NB4 (cell line): Measurements from ENCODE around the gene PCNX2.
A peak's percentile ranks its signal among the peaks of the same experiment; 100 is the strongest.
"Not testable (repeated sequence)": the region's sequence is repeated elsewhere in the genome, so short reads cannot be mapped to it uniquely, and the experiment has no call there.

Source experiments
- DNase-seq: peaks from one replicate; pipeline ENCODE4 v3.0.0; 2010; ENCODE audit warnings: low read depth
- H3K4me3 ChIP-seq: one replicate; pipeline ENCODE4 v1.5.1; 2011; ENCODE audit warnings: mild to moderate bottlenecking, low read depth, low read length, moderate library complexity
- CTCF ChIP-seq: IDR thresholded peaks from one replicate; pipeline ENCODE4 v1.5.1; 2012; ENCODE audit warnings: low read depth, low read length
- MAX ChIP-seq: IDR thresholded peaks from 2 replicates; pipeline ENCODE4 v1.6.1; 2011; ENCODE audit warnings: low read depth, low read length
- MYC ChIP-seq: IDR thresholded peaks from 2 replicates; pipeline ENCODE4 v1.6.1; 2011; ENCODE audit warnings: low read depth, low read length
- POLR2A ChIP-seq: IDR thresholded peaks from 2 replicates; pipeline ENCODE4 v1.6.1; 2011; ENCODE audit warnings: mild to moderate bottlenecking; ENCODE audit not compliant: insufficient read length; ENCODE audit errors: extremely low read depth

Gene PCNX2

DNA sequence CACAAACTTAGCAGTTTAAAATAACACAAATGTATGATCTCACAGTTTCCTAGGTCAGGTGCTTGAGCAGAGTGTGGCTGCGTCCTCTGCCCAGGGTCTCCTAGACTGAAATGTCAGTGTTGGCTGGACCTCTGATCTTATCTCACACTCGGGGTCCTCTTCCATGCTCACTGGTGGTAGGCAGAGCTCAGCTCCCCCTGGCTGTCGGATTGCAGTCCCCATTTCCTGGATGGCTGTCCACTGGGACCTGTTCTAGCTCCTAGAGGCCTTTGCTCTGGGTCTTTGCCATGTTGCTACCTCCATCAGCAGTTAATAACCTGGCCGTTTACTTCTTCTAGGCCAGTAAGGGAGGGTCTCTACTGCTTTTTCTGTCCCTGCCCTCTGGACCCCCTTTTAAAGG is 107.5 kb downstream of the PCNX2 start:
- no peak overlapping the region for H3K4me3 ChIP-seq
- TF ChIP-seq CTCF (no peak), MAX (no peak), POLR2A (no peak), MYC (no peak)
- no peak for DNase-seq

DNA sequence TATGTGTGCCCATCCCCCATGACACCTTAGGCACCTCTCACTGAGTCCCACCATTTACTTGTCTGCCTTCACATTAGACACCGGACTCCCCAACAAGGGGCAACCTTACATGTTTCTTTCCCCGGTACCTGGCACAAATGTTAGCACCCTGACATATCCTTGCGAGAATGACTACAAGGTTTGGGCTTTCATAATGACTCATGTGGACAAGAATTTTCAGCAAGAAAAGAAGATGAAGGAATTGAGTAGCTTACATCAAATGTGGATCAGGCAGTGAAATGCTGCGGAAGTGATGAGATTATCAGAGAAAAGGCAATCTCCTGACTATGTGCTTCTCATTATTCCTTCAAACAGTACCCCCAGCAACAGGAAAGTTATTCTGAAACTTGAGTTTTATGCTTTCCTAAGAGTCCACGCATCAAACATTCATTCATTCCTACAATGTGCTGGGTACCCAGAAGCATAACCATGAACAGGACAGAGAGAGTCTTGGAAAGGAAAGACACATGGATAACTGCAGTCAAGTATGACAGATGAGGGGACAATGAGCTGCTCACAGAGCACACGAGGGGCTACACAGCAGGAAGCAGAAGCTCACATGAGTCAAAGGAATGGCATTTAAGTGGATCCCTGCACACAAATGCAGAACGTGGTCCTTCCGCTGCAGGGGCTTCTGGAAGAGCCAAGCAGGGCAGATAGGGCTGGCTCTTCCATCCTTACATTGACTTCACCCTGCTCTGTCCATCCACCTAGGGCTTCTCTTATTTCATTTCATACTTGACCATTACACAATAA is 112.1 kb downstream of the PCNX2 start:
- TF ChIP-seq MAX (no peak), MYC (no peak), CTCF (no peak)
- no peak for DNase-seq
- no peak overlapping the region for H3K4me3 ChIP-seq

DNA sequence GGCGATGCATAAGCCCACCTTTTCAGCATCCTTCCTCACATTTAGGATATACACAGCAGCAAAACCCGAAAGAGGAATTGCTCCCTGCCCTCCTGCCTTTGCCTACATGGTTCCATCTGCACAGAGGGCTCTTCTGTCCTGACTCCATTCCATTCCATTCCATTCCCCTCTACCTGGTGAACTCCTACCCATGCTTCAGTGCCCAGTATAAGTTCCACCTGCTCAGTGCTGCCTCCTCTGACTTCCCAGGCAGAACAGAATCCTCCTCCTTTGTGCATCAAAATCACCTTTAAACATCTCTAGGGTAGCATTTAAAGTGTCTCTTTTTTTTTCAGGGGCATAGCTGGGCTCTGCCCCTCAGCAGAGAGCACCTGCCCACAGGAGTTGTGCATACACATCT is 112.9 kb downstream of the PCNX2 start:
- DNase-seq, result no peak
- TF ChIP-seq CTCF, result no peak
- no peak for TF ChIP-seq MYC
- no peak for TF ChIP-seq POLR2A
- H3K4me3 ChIP-seq, result no peak overlapping the region

- DNase-seq, result peak; percentile 2
- no peak overlapping the region for H3K4me3 ChIP-seq
- no peak for TF ChIP-seq MYC
- no peak for TF ChIP-seq POLR2A
- no peak for TF ChIP-seq CTCF
- TF ChIP-seq MAX, result no peak
Measured at GRCh38 chr1:233180641-233181364, 114.7 kb downstream of the PCNX2 start.

DNA sequence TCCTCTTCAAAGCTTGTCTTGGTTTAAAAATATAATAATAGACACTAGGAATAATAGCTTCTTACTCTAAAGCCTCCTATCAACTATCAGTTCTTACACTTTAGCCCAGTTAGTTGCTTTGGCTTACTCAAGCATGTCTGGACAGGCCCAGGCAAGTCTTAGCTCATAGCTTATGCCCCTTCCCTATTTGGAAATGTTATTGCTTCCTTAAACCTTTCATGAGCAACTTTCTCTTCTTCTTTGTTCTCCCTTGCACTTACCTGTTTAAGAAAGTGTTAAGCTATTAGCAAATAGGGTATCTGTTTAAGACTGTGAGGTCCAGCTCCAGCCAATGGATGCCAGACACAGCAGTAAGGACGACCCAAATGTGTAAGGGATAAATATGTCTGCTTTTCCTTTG is 115.9 kb downstream of the PCNX2 start:
- not testable (repeated sequence) for H3K4me3 ChIP-seq
- DNase-seq, result peak; percentile 45

DNA sequence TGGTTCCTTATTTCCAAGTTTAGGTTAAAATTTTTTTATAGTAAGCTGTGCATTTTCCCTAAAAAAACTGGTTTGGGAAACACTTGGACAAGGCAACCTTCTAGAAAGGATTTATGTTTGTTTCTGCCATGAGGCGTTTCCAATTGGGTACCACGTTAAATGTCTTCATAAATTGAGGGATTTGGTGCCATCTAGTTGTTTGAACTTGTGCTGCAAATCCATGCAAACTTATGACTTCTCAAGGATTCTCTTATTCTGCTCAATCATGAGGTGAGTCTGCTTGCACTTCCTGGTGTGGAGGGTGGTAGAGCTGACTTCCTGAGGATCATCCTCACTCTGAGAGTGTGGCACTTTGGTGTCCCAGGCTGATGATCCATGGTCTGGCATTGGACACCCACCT is 123.3 kb downstream of the PCNX2 start:
- peak; percentile 73 for DNase-seq
- H3K4me3 ChIP-seq, result no peak overlapping the region
- TF ChIP-seq MYC (peak; percentile 20; the same call in 1 of the 2 replicates), CTCF (peak; percentile 33), POLR2A (no peak), MAX (no peak)
